Mucosa of descending colon (tissue), 3 donors: ENCODE results near the gene RASL12. TPM values are rescaled to one million over a fixed set of nuclear protein-coding genes. Genes with fewer than 3 reads are reported as not detected.

Experiments
- ATAC-seq: fragments of 200-7000 bp; cut with Tn5 transposase; one replicate; pipeline ENCODE4 v1.9.1; 2020; ENCODE audit warnings: mild to moderate bottlenecking, moderate library complexity
- DNase-seq, 3 donors: peaks; one replicate each; pipeline ENCODE4 v3.0.0-alpha.2; 2020
- H3K36me3 ChIP-seq: fragments of 200-600 bp; one replicate; pipeline ENCODE4 v1.8.0; 2021; ENCODE audit warnings: low read depth, mild to moderate bottlenecking
- H3K4me1 ChIP-seq: fragments of 200-600 bp; one replicate; pipeline ENCODE4 v1.8.0; 2021; ENCODE audit warnings: low read depth, mild to moderate bottlenecking
- H3K4me3 ChIP-seq: fragments of 200-600 bp; one replicate; pipeline ENCODE4 v1.8.0; 2021; ENCODE audit warnings: mild to moderate bottlenecking
- H3K9me3 ChIP-seq: fragments of 200-600 bp; one replicate; pipeline ENCODE4 v1.8.0; 2021; ENCODE audit warnings: mild to moderate bottlenecking
- intact Hi-C, 2 donors: fragments of 100-400 bp; cut with DNase I in 1 of 2; cut with micrococcal nuclease in 1 of 2; formaldehyde crosslinking; loops; one replicate each; pipeline versions ENCODE4 v1.11.0 to v1.11.1; 2022; cut with DNase I, micrococcal nuclease
- total RNA-seq, 3 donors: library from RNA; stranded (reverse); fragmentation: NEBNext Ultra II Directional in 2 of 3; extraction: Animal tissue kit (Norgen Biotek cat#: 25700) in 2 of 3; gene quantifications; one replicate each; pipeline versions ENCODE4 v1.2.1 to v1.2.4, GENCODE V29; 2021 to 2023
- TF ChIP-seq, protein P1 (sequence below): fragments of 200-600 bp; IDR thresholded peaks from one replicate; pipeline ENCODE4 v1.8.0; 2022; ENCODE audit warnings: antibody characterized with exemption, mild to moderate bottlenecking
- donor health status: DM: no; HTN: no; CAD: no; lungs with moderate emphysema.
- donor health status: DM: no; HTN: no; CAD: no.
- donor health status: DM: no; HTN: yes; CAD: no.

The RASL12 gene
- total RNA-seq, 3 donors from 2014 or later, result 2.7 to 29.7 (median 8.4) TPM

DNA sequence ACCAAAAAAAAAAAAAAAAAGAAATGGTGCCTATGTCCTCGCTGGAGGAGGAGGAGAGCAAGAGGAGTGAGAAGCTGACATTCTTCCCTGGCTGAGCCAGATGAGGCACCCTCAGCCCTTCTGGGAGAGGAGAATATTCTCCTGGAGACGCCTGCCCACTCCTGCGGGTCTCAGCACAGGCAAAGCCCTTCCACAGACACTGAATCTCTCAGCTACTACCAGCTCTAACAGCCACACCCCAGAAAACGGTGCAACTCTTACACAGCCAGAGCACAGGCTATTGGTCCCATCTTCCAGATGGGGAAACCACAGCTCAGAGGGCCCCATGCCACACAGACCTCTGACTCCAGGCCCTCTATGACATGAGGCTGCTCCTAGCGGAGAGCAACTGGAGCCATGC is 5.7 kb downstream of the RASL12 start:
- intact Hi-C loops, result no loop called here
- DNase-seq (no peak), ATAC-seq (no peak)
- Histone ChIP-seq H3K4me3 (no peak overlapping the region), H3K4me1 (no peaks in the 10 kb centered on the region), H3K9me3 (no peaks in the 10 kb centered on the region), H3K36me3 (no peaks in the 10 kb centered on the region)
- TF ChIP-seq, protein P1, sequence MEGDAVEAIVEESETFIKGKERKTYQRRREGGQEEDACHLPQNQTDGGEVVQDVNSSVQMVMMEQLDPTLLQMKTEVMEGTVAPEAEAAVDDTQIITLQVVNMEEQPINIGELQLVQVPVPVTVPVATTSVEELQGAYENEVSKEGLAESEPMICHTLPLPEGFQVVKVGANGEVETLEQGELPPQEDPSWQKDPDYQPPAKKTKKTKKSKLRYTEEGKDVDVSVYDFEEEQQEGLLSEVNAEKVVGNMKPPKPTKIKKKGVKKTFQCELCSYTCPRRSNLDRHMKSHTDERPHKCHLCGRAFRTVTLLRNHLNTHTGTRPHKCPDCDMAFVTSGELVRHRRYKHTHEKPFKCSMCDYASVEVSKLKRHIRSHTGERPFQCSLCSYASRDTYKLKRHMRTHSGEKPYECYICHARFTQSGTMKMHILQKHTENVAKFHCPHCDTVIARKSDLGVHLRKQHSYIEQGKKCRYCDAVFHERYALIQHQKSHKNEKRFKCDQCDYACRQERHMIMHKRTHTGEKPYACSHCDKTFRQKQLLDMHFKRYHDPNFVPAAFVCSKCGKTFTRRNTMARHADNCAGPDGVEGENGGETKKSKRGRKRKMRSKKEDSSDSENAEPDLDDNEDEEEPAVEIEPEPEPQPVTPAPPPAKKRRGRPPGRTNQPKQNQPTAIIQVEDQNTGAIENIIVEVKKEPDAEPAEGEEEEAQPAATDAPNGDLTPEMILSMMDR, result no peak

DNA sequence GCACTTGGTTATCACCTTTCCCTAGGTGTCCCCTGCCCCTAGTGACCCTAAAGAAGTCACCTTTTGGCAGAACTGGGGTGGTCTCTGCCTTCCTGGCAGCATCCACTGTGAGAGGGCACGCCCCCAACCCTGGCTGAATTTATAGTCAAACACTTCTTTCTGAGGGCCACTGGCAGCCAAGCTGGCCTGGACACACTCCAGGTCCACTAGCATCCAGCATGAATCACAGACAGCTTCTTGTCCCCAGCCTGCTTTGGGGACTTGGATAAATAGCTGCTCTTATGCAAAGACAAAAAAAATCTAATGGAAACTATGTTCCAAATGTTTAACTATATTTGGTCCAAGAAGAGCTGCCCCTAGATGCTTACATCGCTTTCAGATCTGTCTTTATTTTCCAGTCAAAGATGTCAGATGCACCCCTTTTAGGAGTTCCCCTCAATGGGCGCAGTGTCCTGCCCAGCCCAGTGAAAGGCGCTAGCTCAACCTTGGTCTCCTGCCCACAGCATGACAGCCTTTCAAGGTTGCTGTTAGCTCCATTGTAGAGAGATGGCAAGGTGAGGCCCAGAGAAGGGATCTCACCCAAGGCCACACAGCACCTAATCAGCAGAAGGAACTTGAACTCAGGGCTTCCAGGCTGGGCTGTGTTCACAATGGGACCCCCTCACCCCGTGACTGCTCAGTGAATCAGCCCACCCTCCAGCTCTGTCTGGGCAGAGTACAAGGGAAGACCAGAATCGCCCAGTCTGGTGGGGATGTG is 7.0 kb downstream of the RASL12 start:
- Histone ChIP-seq H3K36me3 (no peaks in the 10 kb centered on the region), H3K4me3 (no peak overlapping the region), H3K4me1 (no peaks in the 10 kb centered on the region), H3K9me3 (no peaks in the 10 kb centered on the region)
- intact Hi-C loops, result no loop called here
- ATAC-seq, result no peak
- DNase-seq, result no peak
- TF ChIP-seq, protein P1, result no peak

DNA sequence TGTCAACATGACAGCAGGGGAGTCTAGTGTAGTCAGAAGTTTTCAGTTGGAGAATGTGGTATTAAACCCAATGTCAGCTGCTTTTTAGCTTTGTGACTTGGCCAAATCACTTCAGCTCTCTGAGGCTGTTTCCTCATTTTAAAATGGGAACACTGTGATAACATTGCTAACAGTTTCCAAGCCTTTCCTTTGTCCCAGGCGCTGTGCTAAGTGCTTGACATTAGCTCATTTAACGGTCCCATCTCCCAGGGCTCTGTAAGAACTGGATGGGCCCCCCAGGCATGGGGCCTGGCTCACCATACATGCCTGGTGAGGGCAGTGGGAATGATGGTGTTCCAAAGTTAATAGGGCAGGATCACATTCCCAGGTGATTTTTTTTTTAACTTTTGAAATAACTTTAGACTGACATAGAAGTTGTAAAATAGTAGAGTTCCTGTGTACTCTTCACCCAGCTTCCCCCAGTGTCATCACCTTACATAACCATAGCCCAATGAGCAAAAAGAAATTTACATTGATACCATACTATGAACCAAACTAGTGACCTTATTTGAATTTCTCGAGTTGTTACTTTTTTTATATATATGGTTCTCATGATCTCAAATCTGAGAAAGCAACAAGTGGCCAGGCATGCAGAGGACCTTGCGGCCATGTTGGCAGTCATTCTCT is 7.7 kb downstream of the RASL12 start:
- no peak for ATAC-seq
- no peak for DNase-seq
- Histone ChIP-seq H3K4me3 (no peak overlapping the region), H3K9me3 (no peaks in the 10 kb centered on the region), H3K36me3 (no peaks in the 10 kb centered on the region), H3K4me1 (peaks cover 5% of the 10 kb centered on the region)
- intact Hi-C loops, result no loop called here
- TF ChIP-seq, protein P1, result no peak

DNA sequence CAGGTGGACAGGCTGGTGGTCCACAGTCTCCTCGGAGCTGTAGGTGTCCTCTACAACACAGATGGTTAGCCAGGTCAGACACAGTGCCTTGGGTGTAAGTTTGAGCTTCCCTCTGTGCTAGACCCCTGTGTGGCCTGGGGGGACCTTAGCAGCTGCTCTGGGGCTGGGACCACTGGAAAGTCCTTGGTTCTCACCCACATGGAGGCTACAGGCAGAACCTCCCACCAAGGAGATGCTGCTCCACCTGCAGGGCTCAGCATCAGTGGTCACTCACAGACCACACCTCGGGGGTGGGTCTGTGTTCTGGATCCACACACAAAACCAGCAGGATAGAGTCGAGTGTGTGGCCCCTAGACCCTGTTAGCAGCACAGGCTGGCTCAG is 8.4 kb downstream of the RASL12 start:
- DNase-seq, result no peak
- TF ChIP-seq, protein P1, result no peak
- intact Hi-C loops, result no loop called here
- ATAC-seq, result no peak
- Histone ChIP-seq H3K4me3 (no peak overlapping the region), H3K36me3 (no peaks in the 10 kb centered on the region), H3K4me1 (peaks cover 11% of the 10 kb centered on the region), H3K9me3 (no peaks in the 10 kb centered on the region)

DNA sequence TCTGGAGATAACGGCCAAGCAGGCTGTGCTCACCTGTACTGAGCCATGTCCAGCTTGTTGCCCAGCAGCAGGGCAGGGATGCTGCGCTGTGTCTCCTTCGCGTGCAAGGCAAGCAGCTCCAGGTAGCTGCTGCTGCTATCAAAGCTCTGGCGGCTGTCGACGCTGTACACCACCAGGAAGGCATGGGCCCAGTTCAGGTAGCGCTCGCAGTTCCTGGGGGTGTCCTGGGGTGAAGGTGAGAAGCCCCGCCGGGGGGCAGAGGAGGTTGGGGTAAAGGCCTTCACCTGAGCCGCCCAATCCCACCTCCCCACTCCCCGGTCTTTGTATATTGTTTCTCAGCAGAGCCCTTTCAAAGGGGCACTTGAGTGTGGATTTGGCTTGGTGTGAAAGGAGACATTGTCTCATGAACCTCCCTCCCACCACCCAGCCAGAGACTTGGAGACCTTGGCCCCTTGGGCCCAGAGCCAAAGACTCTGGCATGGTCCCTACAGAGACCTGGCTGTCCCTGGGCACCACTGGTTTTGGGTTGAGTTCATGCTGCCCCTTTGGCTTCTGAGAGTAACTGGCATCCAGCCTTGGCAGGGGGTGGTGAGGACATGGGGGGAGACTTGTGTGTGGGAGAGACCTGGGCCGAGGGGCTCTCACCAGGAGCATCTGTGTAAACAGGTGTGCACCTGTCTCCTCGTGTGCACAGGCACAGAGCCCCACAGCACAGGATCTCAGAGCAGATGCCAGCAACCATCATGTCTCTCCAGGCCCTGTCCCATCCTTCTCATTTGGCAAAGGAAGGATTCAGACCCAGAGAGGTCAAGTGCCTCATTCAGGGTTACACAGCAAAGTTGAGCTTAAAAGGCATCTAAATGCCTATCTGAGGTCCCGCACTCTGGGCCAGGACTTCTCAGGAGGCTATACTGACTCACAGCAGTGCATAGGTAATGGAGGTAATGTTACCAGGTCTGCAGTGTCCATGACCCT is 9.1 kb downstream of the RASL12 start:
- intact Hi-C loops, result no loop called here
- no peaks in the 10 kb centered on the region for H3K36me3 ChIP-seq
- H3K9me3 ChIP-seq, result no peaks in the 10 kb centered on the region
- DNase-seq (no peak), ATAC-seq (no peak)
- peaks cover 17% of the 10 kb centered on the region for H3K4me1 ChIP-seq
- H3K4me3 ChIP-seq, result no peak overlapping the region
- TF ChIP-seq, protein P1, result no peak
